ENCODE results near the gene CLEC2L. TPM values are rescaled to one million over a fixed set of nuclear protein-coding genes. Genes with fewer than 3 reads are reported as not detected.

Gene CLEC2L
- total RNA-seq, 1 experiment from 2014 or later: not detected

DNA sequence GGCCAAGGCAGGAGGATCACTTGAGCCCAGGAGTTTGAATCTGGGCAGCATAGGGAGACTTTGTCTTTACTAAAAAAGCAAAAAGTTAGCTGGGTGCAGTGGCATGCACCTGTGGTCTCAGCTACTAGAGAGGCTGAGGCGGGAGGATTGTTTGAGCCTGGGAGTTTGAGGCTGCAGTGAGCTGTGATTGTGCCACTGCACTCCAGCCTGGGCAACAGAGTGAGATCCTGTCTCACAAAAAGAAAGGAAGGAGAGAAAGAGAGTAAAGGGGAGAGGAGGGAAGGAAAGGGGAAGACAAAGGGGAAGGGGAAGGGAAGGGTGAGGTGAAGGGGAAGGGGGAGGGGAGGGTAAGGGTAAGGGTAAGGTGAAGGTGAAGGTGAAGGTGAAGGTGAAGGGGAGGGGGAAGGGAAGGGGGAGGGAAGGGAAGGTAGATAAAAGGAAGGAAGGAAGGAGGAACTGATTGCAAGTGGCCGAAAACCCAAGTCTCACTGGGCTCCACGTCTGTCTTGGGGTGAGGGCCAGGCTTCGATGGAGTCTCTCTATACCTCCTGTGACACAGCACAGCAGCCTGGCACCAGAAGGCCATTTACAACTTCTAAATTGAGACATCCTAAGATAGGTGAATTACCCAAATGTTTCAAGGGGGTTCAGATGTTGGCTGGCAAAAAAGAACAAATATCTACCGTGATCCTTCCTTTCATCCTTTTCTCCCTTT, 36.0 kb upstream of the CLEC2L start (continued):
- TF ChIP-seq, protein P1, sequence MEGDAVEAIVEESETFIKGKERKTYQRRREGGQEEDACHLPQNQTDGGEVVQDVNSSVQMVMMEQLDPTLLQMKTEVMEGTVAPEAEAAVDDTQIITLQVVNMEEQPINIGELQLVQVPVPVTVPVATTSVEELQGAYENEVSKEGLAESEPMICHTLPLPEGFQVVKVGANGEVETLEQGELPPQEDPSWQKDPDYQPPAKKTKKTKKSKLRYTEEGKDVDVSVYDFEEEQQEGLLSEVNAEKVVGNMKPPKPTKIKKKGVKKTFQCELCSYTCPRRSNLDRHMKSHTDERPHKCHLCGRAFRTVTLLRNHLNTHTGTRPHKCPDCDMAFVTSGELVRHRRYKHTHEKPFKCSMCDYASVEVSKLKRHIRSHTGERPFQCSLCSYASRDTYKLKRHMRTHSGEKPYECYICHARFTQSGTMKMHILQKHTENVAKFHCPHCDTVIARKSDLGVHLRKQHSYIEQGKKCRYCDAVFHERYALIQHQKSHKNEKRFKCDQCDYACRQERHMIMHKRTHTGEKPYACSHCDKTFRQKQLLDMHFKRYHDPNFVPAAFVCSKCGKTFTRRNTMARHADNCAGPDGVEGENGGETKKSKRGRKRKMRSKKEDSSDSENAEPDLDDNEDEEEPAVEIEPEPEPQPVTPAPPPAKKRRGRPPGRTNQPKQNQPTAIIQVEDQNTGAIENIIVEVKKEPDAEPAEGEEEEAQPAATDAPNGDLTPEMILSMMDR (IDR thresholded peaks at IDR 0.05 in 2 of 3, conservative IDR thresholded peaks at IDR 0.05 in 1 of 3; ENCODE audit: borderline replicate concordance in 1 of 3, insufficient read depth in 1 of 3, low read depth in 2 of 3, low read length in 2 of 3): no peak
- TF ChIP-seq EZH2phosphoT487 (IDR thresholded peaks at IDR 0.05; ENCODE audit: borderline replicate concordance): no peak
- no peak for TF ChIP-seq SIN3A (IDR thresholded peaks at IDR 0.05; ENCODE audit: low read depth)
- TF ChIP-seq POLR2AphosphoS5 (IDR thresholded peaks at IDR 0.05; ENCODE audit: low read depth, low read length): no peak
- TF ChIP-seq, protein P2, sequence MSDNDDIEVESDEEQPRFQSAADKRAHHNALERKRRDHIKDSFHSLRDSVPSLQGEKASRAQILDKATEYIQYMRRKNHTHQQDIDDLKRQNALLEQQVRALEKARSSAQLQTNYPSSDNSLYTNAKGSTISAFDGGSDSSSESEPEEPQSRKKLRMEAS (IDR thresholded peaks at IDR 0.05): no peak
- TF ChIP-seq ZFX (IDR thresholded peaks at IDR 0.05): no peak
- no peak for TF ChIP-seq JUND (IDR thresholded peaks at IDR 0.05)
- no peak for TF ChIP-seq SRF (IDR thresholded peaks at IDR 0.05; ENCODE audit: low read depth)

DNA sequence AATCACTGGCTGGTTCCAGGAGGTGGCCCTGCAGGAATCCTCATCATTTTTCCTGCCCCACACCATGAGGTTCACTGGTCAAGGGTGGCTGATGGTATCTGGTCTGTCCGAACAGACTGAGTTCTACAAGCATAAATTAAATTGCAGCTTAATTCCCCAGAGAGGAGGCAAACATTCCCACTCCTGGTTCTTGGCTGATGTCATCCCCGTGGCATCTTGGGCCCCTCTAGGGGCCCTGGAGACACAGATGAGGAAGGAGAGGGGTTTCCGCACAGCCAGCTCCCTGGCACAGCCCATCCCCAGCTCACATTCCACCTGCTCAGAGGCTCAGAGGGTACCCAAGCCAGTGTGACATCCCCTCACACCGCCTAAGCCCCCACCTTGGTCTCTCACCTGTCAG, 34.7 kb upstream of the CLEC2L start:
- Histone ChIP-seq H3K4me1 (ENCODE audit: control insufficient read depth in 1 of 2, insufficient read depth in 2 of 2, low read length in 2 of 2) (peaks cover 2% of the 10 kb centered on the region in 2 experiments; a peak in 3 of 4 replicates), H3K9me3 (ENCODE audit: control insufficient read depth in 1 of 2, insufficient read depth in 1 of 2, low read depth in 1 of 2, low read length in 2 of 2) (no peaks in the 10 kb centered on the region), H3K36me3 (ENCODE audit: control insufficient read depth in 1 of 2, insufficient read depth in 2 of 2, low read length in 2 of 2) (no peaks in the 10 kb centered on the region), H2AFZ (ENCODE audit: low read depth, low read length, poor library complexity, severe bottlenecking) (no peak overlapping the region), H3K27ac (ENCODE audit: low read depth, low read length) (no peak overlapping the region), H3K9me2 (ENCODE audit: insufficient read depth) (no peaks in the 10 kb centered on the region), H3K79me2 (ENCODE audit: insufficient read depth, low read length) (no peaks in the 10 kb centered on the region), H3K27me3 (ENCODE audit: insufficient read depth, low read length) (no peaks in the 10 kb centered on the region), H3K4me3 (replicated peaks in 1 of 2; ENCODE audit: low read depth in 1 of 2, low read length in 2 of 2) (no peak overlapping the region), H3K9ac (ENCODE audit: low read length) (no peak overlapping the region), H4K20me1 (ENCODE audit: insufficient read depth) (no peaks in the 10 kb centered on the region), H3K4me2 (ENCODE audit: low read length) (no peak overlapping the region)
- POLR2A ChIA-PET: no interaction called here
- BruUV-seq (replicated peaks): no TSS peak
- no peak for DNase-seq (ENCODE audit: low read depth, low spot score)
- no peak for ATAC-seq
- TF ChIP-seq FOSL1 (IDR thresholded peaks at IDR 0.05; ENCODE audit: low read depth) (no peak), SRF (IDR thresholded peaks at IDR 0.05; ENCODE audit: low read depth) (no peak), RAD21 (IDR thresholded peaks at IDR 0.05; ENCODE audit: low read depth) (no peak), CEBPB (IDR thresholded peaks at IDR 0.05; ENCODE audit: low read depth) (no peak)
- TF ChIP-seq, protein P1 (IDR thresholded peaks at IDR 0.05 in 2 of 3, conservative IDR thresholded peaks at IDR 0.05 in 1 of 3; ENCODE audit: borderline replicate concordance in 1 of 3, insufficient read depth in 1 of 3, low read depth in 2 of 3, low read length in 2 of 3): no peak
- CTCF ChIA-PET: no interaction called here
- RAD21 ChIA-PET (ENCODE audit: low non-redundant PET in 1 of 2, low total read pairs in 2 of 2, uncharacterized antibody in 2 of 2, unreplicated experiment in 2 of 2): no interaction called here
- intact Hi-C loops (cut with micrococcal nuclease): no loop called here

Data from HCT116 (cell line).